NCI-H460 (cell line): Measurements from ENCODE around the gene RNF20. TPM values are rescaled to one million over a fixed set of nuclear protein-coding genes. Genes with fewer than 3 reads are reported as not detected.

Experiments
- DNase-seq: peaks from one replicate; pipeline ENCODE4 v3.0.0-alpha.2; 2016; ENCODE audit warnings: low read depth; ENCODE audit errors: extremely low read depth
- small RNA-seq, 2 experiments: library from RNA; depleted of rRNA; stranded (forward); fragments of <200 nt; gene quantifications; one replicate each; pipeline ENCODE3, GENCODE V24; 2014
- total RNA-seq: library from RNA; depleted of rRNA; stranded (reverse); fragments of >200 nt; shearing (Covaris generic); gene quantifications from 2 replicates; pipeline ENCODE4 v1.2.3, GENCODE V29; 2014; rRNA removed

The RNF20 gene
- total RNA-seq, 1 experiment from 2014 or later, result 37.6 TPM

- DNase-seq, result no peak
These were observed 53.0 kb downstream of the RNF20 start for GRCh38 chr9:101586651-101587050.

DNA sequence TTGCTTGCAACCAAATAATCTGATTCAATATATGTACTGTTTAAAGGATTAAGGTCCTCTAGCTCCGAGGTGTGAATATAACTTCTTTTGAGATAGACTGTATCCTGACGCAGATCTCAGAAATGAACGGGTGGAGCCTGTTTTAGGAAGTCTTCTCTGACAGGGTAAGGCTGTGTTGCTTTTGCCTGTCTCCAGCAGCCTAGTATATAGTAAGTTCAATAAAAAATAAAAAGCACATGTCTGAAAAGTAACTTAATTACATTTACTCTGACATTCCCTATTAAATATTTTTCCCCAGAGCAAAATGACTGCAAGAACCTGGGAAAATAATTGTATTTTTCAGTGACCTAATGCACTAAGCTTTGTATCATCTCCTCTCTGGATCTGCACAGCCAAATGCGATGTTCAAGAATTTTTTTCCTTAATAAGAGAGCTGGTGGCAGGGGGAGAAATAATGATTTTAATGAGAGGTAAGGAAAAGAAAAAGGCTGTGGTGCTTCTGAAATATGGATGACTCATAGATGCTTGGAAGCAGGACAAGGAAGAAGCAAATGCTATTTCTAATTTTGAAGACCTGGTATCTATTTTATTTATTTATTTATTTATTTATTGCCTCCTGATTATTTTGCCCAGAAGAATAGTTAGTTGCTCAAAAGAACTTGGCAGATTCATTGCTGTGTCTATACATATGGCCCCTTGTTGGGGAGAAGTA lies 53.8 kb downstream of the RNF20 start:
- no peak for DNase-seq

GRCh38 chr9:101590074-101590473 lies 56.4 kb downstream of the RNF20 start:
- DNase-seq, result peak; percentile 83

DNA sequence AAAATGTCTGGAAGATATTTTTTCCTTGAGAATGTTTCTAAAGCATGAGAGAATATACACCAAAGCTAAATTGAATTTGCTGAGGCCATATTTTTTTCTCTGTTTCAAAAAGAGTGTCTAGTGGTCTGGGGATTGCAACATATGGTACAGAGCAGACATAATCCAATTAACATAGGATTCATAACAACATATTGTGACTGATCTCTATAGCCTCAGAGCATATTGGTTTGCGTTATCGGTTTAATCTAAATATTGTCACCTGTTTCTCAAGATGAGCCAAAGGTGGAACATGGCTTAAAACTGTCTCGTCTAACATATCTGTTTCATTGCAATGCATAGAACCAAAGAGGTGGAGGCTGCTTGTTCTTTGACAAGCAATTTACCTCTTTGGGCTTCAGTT lies 57.2 kb downstream of the RNF20 start:
- DNase-seq, result no peak

GRCh38 chr9:101591787-101592446 lies 58.3 kb downstream of the RNF20 start:
- no peak for DNase-seq

GRCh38 chr9:101592788-101593187 lies 59.1 kb downstream of the RNF20 start:
- DNase-seq, result no peak

DNA sequence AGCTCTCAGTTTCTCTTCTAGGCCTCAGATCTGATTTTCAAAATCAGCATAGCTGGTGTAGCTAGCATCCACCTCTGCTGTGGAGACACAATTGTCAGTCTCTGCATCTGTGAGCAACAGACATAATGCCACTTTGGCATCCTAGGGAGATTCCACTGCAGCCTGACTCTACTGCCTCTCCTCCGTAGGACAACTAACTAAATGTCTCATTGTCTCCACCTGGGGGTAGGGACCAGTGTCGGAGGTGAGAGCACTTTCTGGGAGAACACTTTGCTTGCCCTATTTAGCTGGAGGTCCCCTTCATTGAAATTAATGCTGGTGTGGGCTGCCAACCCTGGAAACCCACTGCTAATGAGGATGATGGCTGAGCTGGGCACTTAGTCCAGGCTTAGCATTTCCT lies 59.7 kb downstream of the RNF20 start:
- DNase-seq, result no peak

DNA sequence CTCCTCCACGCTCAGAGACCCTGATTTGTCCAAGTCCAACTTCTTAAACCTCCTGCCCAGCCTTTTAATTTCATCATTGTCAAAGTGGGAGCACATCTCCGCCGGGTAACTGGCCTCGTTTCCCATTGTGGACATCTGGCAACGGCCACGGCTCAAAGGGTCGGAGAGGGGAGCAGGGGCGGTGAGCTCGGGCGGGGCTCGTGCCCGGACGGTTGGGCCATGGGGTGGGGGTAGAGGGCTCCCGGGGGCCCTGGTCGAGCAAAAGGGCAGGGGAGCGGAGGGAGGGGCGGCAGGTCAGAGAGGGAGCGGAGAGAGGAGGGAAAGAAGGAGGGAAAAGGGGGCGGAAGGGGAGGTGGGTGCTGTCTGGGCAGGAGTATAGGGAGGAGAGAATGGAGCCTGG lies 61.1 kb downstream of the RNF20 start, which contains the start of gene PPP3R2:
TSS of gene PPP3R2 (minus strand) at position 174 of the 400 bp plus-strand sequence. CDS start at position 126, 48 bp downstream.
- DNase-seq, result no peak

- peak; percentile 57 for DNase-seq
These were observed 68.5 kb downstream of the RNF20 start for GRCh38 chr9:101601904-101602765.

- no peak for DNase-seq
These were observed 70.6 kb downstream of the RNF20 start for GRCh38 chr9:101604296-101604695.

DNA sequence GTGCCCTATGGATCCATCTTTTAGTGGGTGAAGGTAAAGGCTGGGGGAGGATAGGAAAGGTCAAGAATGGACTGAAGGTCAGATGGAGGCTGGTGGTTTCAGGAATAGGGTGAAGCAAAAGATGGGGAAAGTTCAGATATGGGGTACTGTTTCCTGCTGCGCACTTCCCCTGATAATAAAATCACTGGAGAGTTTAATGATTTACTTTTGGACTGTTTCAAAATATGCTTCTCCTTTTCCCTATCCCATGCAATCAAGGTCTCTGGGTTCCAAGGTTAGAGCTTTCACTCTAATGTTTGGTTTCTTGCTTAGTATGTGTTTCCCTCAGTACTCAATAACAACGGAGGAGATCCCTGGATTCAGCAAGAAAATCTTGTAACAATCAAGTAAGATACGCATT lies 71.9 kb downstream of the RNF20 start:
- no peak for DNase-seq

Small RNA genes lying within 50 kb of the gene (small RNA-seq; reads per million reads assigned to genes)
- 0 reads per million in 2 experiments for gene AL353621.1

Other genes starting within 250 kb of the RNF20 start
- gene BAAT, start 148.8 kb upstream of the RNF20 start, total RNA-seq, result 0.10 and 0.14 TPM in 2 replicates
- gene MRPL50, start 135.2 kb upstream of the RNF20 start, total RNA-seq, result 33.9 and 34.7 TPM in 2 replicates
- gene ZNF189, start 135.0 kb upstream of the RNF20 start, total RNA-seq, result 14.1 and 17.6 TPM in 2 replicates
- gene ALDOB, start 98.1 kb upstream of the RNF20 start, total RNA-seq, result not detected in 2 replicates
- not detected in 2 replicates for gene PPP3R2, start 61.1 kb downstream of the RNF20 start, total RNA-seq
- gene GRIN3A, start 204.8 kb downstream of the RNF20 start, total RNA-seq, result not detected in 2 replicates